Esophagus muscularis mucosa (tissue), 3 donors: ENCODE results near the gene STARD9.

Source experiments
- CTCF ChIP-seq, 3 experiments: fragments of 200-600 bp in 2 of 3; fragments of 450-650 bp in 1 of 3; sonication (generic) in 2 of 3; IDR thresholded peaks; one replicate each; pipeline ENCODE4 v1.5.1; 2017 to 2019; ENCODE audit warnings: antibody characterized with exemption in 3 of 3, mild to moderate bottlenecking in 2 of 3, moderate library complexity in 1 of 3
- POLR2A ChIP-seq: fragments of 450-650 bp; IDR thresholded peaks from one replicate; pipeline ENCODE4 v1.6.1; 2017; ENCODE audit warnings: antibody characterized with exemption, moderate library complexity, mild to moderate bottlenecking, low read depth

DNA sequence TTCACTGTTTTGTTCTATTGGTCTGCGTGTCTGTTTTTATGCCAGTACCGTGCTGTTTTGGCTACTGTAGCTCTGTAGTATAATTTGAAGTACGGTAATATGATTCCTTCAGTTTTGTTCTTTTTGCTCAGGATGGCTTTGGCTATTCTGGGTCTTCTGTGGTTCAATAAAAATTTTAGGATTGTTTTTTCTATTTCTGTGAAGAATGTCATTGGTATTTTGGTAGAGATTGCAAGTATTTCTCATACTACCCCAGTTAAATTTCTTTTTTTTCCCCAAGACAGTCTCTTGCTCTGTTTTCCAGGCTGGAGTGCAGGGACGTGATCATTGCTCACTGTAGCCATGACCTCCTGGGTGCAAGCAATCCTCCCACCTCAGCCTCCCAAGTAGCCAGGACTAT is 53.4 kb downstream of the STARD9 start:
- TF ChIP-seq POLR2A (no peak), CTCF (IDR thresholded peaks at IDR 0.05) (no peak)
